Measurements from ENCODE around the gene ONECUT1. TPM values are rescaled to one million over a fixed set of nuclear protein-coding genes. Genes with fewer than 3 reads are reported as not detected.

Gene ONECUT1
- total and polyA plus RNA-seq, 2 of the 8 experiments (the other 6 are each of a cell fraction or from before 2014, with no cell fraction given), result 0.65 to 6.4 TPM

DNA sequence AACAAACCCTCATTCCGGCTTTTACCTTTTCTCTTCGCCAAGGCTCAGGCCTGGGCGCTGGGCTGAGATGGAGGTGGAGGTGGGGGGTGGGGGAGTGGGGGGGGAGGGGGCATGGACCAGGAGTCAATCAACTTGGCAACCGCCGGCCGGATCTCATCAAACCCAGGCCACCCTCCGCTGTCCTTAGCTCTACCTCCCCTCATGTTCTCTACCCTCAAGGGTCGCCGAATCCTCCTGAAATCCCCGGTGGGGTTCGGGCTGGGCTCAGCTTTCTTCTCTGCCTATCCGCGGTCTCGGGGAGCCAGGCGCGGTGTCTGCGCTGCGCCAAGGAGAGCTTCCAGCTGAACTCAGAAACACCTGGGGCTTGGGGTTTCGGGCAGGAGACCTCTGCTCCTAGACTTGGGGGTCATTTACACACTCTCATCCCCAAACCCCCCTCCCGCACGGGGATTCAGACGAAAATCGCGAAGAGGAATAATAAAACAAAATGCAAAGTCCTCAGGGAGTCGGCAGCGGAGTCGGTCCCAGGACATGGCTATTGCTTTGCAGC, 2.5 kb downstream of the ONECUT1 start:
- Histone ChIP-seq H2BK5ac (ENCODE audit: low read depth, low read length) (no peak overlapping the region), H3K36me3 (ENCODE audit: control insufficient read depth in 2 of 4, insufficient read depth in 4 of 4, low read length in 3 of 4) (peaks cover 0 to 10% (median 0%) of the 10 kb centered on the region in 4 experiments; a peak in 1 of 8 replicates), H3K79me2 (ENCODE audit: control insufficient read depth in 1 of 2, insufficient read depth in 2 of 2, low read length in 2 of 2) (no peaks in the 10 kb centered on the region), H3K4me1 (replicated peaks in 1 of 4; ENCODE audit: control insufficient read depth in 3 of 4, insufficient read depth in 4 of 4, low read length in 3 of 4) (peaks cover 10 to 70% (median 48%) of the 10 kb centered on the region in 4 experiments), H3K4ac (replicated peaks; ENCODE audit: insufficient read length, low read depth, low read length) (peak overlapping the region; percentile 27), H3K14ac (ENCODE audit: insufficient read length) (no peak overlapping the region), H2BK15ac (ENCODE audit: low read length) (no peak overlapping the region), H3K4me2 (ENCODE audit: insufficient read depth in 1 of 2, low read depth in 2 of 2, low read length in 2 of 2) (peak overlapping the region; percentile 66 to 92), H2BK12ac (ENCODE audit: low read depth, low read length) (peak overlapping the region; percentile 89; the same call in 1 of the 2 replicates), H3K9ac (replicated peaks in 1 of 4; ENCODE audit: extremely low read depth in 1 of 4, low read depth in 3 of 4, low read length in 3 of 4) (no peak overlapping the region), H2AFZ (ENCODE audit: low read length) (no peak overlapping the region), H3K79me1 (ENCODE audit: low read depth, low read length) (0 out of 2 replicates have a peak, but pooled peaks cover 2% of the 10 kb centered on the region), H3K9me3 (ENCODE audit: insufficient read depth in 2 of 2, low read depth in 1 of 2, low read length in 1 of 2) (no peaks in the 10 kb centered on the region; a peak in 1 of 4 replicates), H4K5ac (ENCODE audit: insufficient read length, low read depth, low read length) (no peak overlapping the region), H4K91ac (replicated peaks; ENCODE audit: insufficient read length, low read length) (no peak overlapping the region), H2AK5ac (ENCODE audit: low read depth, low read length) (no peak overlapping the region), H3K23me2 (ENCODE audit: low read depth, low read length) (peaks cover 27% of the 10 kb centered on the region), H3K27me3 (replicated peaks in 1 of 4; ENCODE audit: control insufficient read depth in 3 of 4, extremely low read depth in 1 of 4, insufficient read depth in 3 of 4, low read length in 3 of 4) (peaks cover 78 to 99% (median 91%) of the 10 kb centered on the region in 4 experiments), H3K23ac (ENCODE audit: insufficient read length) (no peak overlapping the region), H4K8ac (ENCODE audit: extremely low read depth, insufficient read depth, low read length) (no peak overlapping the region), H3K27ac (ENCODE audit: low read depth, low read length) (no peak overlapping the region), H2BK120ac (replicated peaks; ENCODE audit: low read depth, low read length) (no peak overlapping the region), H4K20me1 (replicated peaks in 1 of 2; ENCODE audit: control insufficient read depth in 1 of 2, insufficient read depth in 2 of 2, low read length in 2 of 2) (peaks cover 8 to 42% of the 10 kb centered on the region in 2 experiments), H2BK20ac (ENCODE audit: low read length) (no peak overlapping the region), H3K18ac (ENCODE audit: extremely low read depth, low read length) (no peak overlapping the region), H3K4me3 (ENCODE audit: extremely low read depth in 1 of 4, insufficient read depth in 2 of 4, low read depth in 3 of 4, low read length in 4 of 4) (peak overlapping the region; percentile 22 to 62 (median 38); a peak in 7 of 8 replicates), H3K56ac (replicated peaks; ENCODE audit: insufficient read length, low read depth, low read length) (no peak overlapping the region)
- FAIRE-seq, result no peak
- CTCF ChIA-PET (ENCODE audit: partially characterized antibody), result interaction anchor here (1.0 to 10.9 kb wide), 7 partner anchors 8 to 725 kb away, joined by 3 to 182 read pairs (median 4); no protein-coding TSS in a partner anchor
- POLR2A ChIA-PET (ENCODE audit: partially characterized antibody), result interaction anchor here (0.6 to 12.7 kb wide), 4 partner anchors 12 to 736 kb away, joined by 3 to 225 read pairs (median 3); no protein-coding TSS in a partner anchor
- DNase-seq (ENCODE audit: low read depth in 1 of 2, low spot score in 2 of 2), result peak in 1 of 2 experiments; percentile 76
- WGBS, 2 experiments (ENCODE audit: extremely low coverage in 1 of 2, insufficient coverage in 1 of 2, insufficient read length in 1 of 2, insufficient replicate concordance in 2 of 2, low coverage in 1 of 2, low lambda C conversion rate in 2 of 2, missing lambda C conversion rate in 1 of 2), result 3% methylated on average over 21 of the region's 27 CpGs; no CpG with 5 or more reads in 1 of the 2 experiments
- TF ChIP-seq KDM4A (IDR thresholded peaks at IDR 0.05; ENCODE audit: low read depth, low read length, severe bottlenecking), result peak; percentile 11
- TF ChIP-seq BACH1 (IDR thresholded peaks at IDR 0.05; ENCODE audit: low read length), result no peak; the same call in 1 of the 2 replicates
